Osteocyte (in vitro differentiated cells): ENCODE measurements around the gene ZNF500. TPM values are rescaled to one million over a fixed set of nuclear protein-coding genes. Genes with fewer than 3 reads are reported as not detected.

ENCODE experiments used
- DNase-seq: peaks from one replicate; pipeline ENCODE4 v3.0.0; 2021; ENCODE audit warnings: mixed read lengths; ENCODE audit not compliant: unreplicated experiment; ENCODE audit errors: extremely low spot score
- H3K27ac Mint-ChIP-seq: one replicate; pipeline ENCODE4 v1.8.0; 2021; ENCODE audit warnings: mild to moderate bottlenecking, mixed read lengths; ENCODE audit not compliant: unreplicated experiment
- H3K27me3 Mint-ChIP-seq: one replicate; pipeline ENCODE4 v1.8.0; 2021; ENCODE audit warnings: mixed read lengths; ENCODE audit not compliant: unreplicated experiment
- H3K36me3 Mint-ChIP-seq: one replicate; pipeline ENCODE4 v1.8.0; 2021; ENCODE audit warnings: mixed read lengths; ENCODE audit not compliant: unreplicated experiment
- H3K4me1 Mint-ChIP-seq: one replicate; pipeline ENCODE4 v1.8.0; 2021; ENCODE audit warnings: mixed read lengths; ENCODE audit not compliant: unreplicated experiment
- H3K4me3 Mint-ChIP-seq: one replicate; pipeline ENCODE4 v1.8.0; 2021; ENCODE audit warnings: mild to moderate bottlenecking, moderate library complexity, mixed read lengths; ENCODE audit not compliant: unreplicated experiment
- H3K9me3 Mint-ChIP-seq: one replicate; pipeline ENCODE4 v1.8.0; 2021; ENCODE audit warnings: mixed read lengths; ENCODE audit not compliant: unreplicated experiment
- long read RNA-seq: library from polyadenylated mRNA; unstranded; transcript quantifications from one replicate; pipeline ENCODE4 v2.0.0, GENCODE V29; 2021
- total RNA-seq: library from RNA; stranded (reverse); gene quantifications from 2 replicates; pipeline ENCODE4 v1.2.1, GENCODE V29; 2021
- TF ChIP-seq, protein P1 (sequence below): fragments of 200-600 bp; sonication (generic); IDR thresholded peaks from 2 replicates; pipeline ENCODE4 v1.5.0; 2021; ENCODE audit warnings: antibody characterized with exemption, mild to moderate bottlenecking, moderate library complexity

Gene ZNF500
- 22.8 and 23.5 TPM in 2 replicates for total RNA-seq
- long read RNA-seq, partial matches to known transcripts, result 0 of 4 reads
- long read RNA-seq, other reads (novel, unspliced or antisense), result 1 of 4 reads

DNA sequence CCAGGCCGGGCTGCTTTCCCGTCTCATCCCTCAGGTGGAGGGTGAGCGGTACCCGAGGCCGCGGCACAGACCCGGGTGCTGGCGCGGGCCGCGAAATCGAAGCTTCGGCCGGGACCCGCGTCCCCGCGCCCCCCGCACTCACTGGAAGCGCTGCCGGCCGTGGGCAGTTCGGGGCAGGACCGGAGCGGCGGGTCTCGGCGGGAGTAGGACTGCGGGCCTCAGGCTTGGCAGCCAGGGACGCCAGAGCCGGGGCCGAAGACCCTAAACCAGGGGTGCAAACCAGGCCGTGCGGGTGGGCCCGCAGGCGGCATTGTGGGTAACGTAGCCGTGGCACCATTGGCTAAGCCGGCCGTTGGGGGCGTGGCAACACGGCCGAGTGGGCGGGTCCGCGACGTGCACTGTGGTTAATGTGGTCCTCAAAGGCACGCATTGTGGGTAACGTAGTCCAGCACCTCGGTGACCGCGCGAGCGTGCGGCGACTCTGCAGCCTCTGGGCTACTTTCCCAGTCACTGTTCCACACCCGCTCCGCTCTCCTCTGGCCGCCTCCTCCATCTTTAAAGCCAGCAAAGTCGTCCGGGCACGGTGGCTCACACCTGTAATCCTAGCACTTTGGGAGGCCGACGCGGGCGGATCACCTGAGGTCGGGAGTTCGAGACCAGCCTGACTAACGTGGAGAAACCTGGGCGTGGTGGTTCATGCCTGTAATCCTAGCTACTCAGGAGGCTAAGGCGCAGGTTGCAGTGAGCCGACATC lies at the start of gene ZNF500:
ZNF500 (minus strand) TSS at position 288 of the 754 bp plus-strand sequence. CDS start 1,184 bp downstream, outside the sequence.
- Mint-ChIP-seq H3K36me3 (peaks cover 10% of the 10 kb centered on the region), H3K4me1 (peaks cover 28% of the 10 kb centered on the region), H3K9me3 (no peaks in the 10 kb centered on the region), H3K27ac (peak within 1 kb of the TSS; percentile 97), H3K27me3 (no peaks in the 10 kb centered on the region), H3K4me3 (peak within 1 kb of the TSS; percentile 85)
- DNase-seq, result peak; percentile 99
- TF ChIP-seq, protein P1, sequence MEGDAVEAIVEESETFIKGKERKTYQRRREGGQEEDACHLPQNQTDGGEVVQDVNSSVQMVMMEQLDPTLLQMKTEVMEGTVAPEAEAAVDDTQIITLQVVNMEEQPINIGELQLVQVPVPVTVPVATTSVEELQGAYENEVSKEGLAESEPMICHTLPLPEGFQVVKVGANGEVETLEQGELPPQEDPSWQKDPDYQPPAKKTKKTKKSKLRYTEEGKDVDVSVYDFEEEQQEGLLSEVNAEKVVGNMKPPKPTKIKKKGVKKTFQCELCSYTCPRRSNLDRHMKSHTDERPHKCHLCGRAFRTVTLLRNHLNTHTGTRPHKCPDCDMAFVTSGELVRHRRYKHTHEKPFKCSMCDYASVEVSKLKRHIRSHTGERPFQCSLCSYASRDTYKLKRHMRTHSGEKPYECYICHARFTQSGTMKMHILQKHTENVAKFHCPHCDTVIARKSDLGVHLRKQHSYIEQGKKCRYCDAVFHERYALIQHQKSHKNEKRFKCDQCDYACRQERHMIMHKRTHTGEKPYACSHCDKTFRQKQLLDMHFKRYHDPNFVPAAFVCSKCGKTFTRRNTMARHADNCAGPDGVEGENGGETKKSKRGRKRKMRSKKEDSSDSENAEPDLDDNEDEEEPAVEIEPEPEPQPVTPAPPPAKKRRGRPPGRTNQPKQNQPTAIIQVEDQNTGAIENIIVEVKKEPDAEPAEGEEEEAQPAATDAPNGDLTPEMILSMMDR, result no peak

DNA sequence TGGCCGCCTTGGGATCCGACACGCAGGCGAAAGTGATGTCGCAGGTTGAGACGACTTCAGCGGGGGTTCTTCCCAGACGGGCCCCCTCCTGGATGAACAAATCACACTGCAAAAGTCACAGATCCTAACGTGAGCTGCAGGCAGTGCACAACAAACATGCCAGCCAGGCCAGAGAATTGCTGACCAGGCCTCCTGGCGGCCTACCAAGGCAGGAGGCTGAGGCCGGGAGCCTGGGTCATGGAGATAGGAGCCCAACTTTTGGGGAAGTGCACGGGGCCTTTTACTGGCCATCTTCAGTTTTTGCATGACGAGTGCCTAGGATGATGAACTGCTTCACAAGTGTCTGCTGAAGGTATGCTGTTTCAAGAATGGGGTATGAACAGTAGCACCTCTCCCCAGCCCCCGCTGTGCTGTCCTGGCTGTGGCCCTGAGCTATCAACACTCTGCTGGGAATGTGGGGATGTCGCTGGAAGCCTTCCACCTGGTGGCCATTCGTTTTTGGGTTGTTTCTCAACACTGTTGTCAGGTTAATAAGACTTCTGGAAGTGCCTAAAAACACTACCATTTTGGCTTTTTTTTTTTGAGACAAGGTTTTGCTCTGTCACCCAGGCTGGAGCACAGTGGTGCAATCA lies 47.7 kb upstream of the ZNF500 start:
- DNase-seq, result no peak
- H3K27ac Mint-ChIP-seq, result no peak overlapping the region

DNA sequence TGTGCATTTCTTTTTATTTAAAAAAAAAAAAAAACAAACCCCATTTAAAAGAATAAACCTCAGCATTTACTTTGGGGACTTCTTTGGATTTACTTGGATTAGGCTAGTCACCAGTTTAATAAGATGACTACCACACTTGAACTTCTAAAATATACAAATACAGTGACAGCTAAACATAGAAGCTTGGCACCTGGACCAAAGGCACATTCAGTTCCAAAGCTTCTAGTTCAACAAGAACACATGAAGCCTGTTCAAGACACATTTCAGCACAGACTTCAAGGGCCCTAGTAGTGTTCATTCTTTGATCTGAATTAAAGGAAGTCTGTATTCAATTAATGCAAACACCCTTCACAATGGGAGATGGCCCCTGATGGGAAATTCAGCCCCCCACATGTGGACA lies 47.1 kb upstream of the ZNF500 start:
- Mint-ChIP-seq H3K4me1 (no peaks in the 10 kb centered on the region), H3K27ac (no peak overlapping the region), H3K27me3 (no peaks in the 10 kb centered on the region), H3K36me3 (peaks cover 39% of the 10 kb centered on the region), H3K9me3 (no peaks in the 10 kb centered on the region), H3K4me3 (no peak overlapping the region)
- TF ChIP-seq, protein P1, result no peak
- DNase-seq, result no peak

More for the DNA sequence above, 47.7 kb upstream of the ZNF500 start:
- Mint-ChIP-seq H3K27me3 (no peaks in the 10 kb centered on the region), H3K4me1 (no peaks in the 10 kb centered on the region), H3K9me3 (no peaks in the 10 kb centered on the region), H3K36me3 (peaks cover 41% of the 10 kb centered on the region), H3K4me3 (no peak overlapping the region)
- TF ChIP-seq, protein P1, result no peak

DNA sequence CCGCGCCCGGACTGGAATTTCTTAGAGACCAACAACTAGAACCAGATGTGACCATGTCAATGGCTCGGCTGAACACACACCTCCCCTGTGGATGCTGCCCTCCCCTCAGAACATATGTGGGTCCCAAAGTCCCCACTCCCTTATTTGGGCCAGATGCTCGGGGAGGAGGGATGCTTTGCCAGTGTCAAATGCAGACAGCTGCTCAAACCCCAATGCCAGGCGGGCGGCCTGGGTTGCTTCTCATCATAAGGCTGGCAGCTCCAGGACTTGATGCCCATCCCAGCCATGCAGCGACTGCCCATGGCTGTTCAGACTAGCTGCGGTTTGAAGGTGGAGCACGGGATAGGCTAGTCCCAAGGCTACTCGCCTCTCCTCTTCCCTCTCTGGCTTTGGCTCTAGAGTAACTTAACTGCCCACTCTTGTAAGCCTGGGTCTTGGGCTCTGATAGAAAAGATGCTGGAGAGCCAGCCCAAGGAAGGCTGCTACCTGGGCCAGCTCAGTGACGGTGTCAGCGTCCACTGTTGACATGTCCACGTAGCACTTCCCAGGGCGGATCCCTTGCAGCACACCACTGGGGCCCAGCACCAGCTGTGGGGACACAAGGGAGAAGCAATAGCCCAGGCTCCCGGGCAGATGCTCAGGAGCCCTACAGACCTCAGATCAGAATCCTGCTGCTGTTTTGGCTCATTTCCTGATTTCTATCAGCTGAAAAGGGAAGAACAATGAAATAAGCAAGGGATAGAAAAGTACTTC lies 46.5 kb upstream of the ZNF500 start:
- Mint-ChIP-seq H3K4me3 (no peak overlapping the region), H3K4me1 (no peaks in the 10 kb centered on the region), H3K9me3 (no peaks in the 10 kb centered on the region), H3K27ac (no peak overlapping the region), H3K27me3 (no peaks in the 10 kb centered on the region), H3K36me3 (peaks cover 34% of the 10 kb centered on the region)
- no peak for DNase-seq
- TF ChIP-seq, protein P1, result no peak

DNA sequence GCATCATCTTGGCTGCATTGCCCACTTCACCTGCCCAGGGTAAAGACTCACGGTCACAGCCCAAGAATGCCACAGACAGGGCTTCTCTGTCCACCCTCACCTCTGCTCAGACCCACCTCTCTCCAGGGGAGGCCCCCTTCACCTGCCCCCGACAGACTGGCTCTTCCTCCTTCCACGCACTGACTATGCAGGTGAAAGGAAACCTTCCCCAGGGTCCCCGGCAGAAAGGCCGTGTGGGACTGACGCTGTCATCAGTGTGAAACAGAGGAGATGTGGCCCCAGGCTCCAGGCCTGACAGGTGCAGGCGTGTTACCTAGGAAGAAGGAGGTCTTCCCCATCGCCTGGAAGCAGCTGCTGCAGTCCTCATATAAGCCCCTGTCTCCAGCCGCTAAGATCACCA lies 44.8 kb upstream of the ZNF500 start:
- Mint-ChIP-seq H3K36me3 (peaks cover 36% of the 10 kb centered on the region), H3K9me3 (no peaks in the 10 kb centered on the region), H3K4me1 (no peaks in the 10 kb centered on the region), H3K27ac (no peak overlapping the region), H3K27me3 (no peaks in the 10 kb centered on the region), H3K4me3 (no peak overlapping the region)
- no peak for DNase-seq
- TF ChIP-seq, protein P1, result no peak
